GM12878 (cell line): ENCODE measurements around the gene PRRC2B.

ENCODE experiments used
- NFIC ChIP-seq: IDR thresholded peaks from 2 replicates; pipeline ENCODE4 v1.6.1; 2012; ENCODE audit warnings: low read depth, mild to moderate bottlenecking, inconsistent platforms, low read length, moderate library complexity
- POLR2A ChIP-seq: IDR thresholded peaks from 2 replicates; pipeline ENCODE4 v1.6.1; 2011; ENCODE audit warnings: low read depth, mild to moderate bottlenecking, low read length
- ZNF687 ChIP-seq: fragments of 450-650 bp; IDR thresholded peaks from 2 replicates; pipeline ENCODE4 v1.6.1; 2017; ENCODE audit warnings: mild to moderate bottlenecking, moderate library complexity

GRCh38 chr9:131426545-131426944 lies 32.7 kb downstream of the PRRC2B start:
- TF ChIP-seq ZNF687: no peak
- no peak for TF ChIP-seq NFIC
- TF ChIP-seq POLR2A: no peak; the same call in 1 of the 2 replicates
